HuH-7 (cell line): ENCODE results near the gene SFXN1.

ENCODE experiments used
- DNase-seq: peaks from one replicate; pipeline ENCODE4 v3.0.0; 2011; ENCODE audit warnings: low spot score

The SFXN1 gene

DNA sequence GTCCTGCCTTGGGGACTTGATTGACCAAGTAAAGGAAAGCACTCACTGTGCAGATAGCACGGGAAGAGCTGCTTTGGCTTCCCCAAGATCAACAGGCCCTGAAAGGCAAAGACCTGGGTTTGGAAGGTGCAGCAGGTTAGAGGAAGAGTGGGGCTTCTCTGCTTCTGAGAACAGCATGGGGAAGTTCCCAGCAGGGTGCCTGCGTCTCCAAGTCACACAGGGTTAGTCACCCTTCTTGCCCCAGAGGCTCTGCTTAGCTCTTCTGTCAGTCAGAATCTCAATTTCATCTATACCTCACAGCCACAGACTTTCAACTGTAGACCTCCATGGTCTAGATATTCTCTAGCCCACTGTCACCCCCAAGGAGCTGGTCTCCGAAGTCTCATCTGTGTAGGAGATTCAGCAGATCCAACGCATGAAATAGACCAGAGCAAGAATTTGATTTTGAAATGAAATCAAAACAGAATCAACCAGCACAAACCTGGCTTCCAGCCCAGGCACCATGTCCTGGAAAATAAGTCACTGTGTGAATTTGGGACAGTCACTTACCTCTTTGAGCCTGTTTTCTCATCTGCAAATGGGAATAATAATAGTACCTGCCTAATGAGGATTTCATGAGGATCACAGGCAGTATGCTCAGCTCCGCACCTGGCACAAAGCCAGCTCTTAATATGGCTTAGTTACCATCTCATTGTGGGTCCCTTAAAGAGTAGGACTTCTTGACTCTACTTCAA, 64.0 kb downstream of the SFXN1 start:
- DNase-seq, result no peak

DNA sequence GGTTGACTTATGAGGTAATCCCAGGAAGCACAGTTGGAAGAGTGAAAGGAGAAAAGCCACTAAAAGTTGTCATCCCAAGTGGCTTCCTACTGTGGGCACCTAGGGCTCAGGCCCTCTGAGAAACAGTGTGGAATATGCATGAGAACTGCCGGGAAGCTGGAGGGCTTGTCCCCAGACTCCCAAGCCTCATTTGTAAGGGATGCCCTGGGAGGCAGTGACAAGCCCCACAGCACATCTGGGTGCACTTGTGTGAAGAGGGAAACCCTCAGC, 64.5 kb downstream of the SFXN1 start:
- no peak for DNase-seq

DNA sequence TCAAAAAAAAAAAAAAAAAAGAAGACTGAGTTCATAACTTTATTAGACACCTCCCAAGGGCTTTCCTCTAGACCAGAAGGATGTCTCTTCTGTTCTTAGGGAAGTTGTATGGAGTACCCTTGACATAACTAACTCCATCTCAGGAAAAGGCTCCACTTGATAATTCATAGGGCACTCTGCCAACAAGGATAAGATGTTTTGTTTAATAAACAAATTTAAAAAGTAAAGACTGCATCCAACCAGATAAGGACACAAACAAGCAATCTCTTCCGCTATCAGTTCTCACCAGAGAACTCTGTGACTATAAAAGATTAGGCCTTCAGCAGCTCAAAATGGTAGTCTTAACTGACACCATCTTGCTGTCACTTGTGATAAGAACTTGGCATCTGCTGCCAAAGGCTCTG, 65.8 kb downstream of the SFXN1 start:
- no peak for DNase-seq

DNA sequence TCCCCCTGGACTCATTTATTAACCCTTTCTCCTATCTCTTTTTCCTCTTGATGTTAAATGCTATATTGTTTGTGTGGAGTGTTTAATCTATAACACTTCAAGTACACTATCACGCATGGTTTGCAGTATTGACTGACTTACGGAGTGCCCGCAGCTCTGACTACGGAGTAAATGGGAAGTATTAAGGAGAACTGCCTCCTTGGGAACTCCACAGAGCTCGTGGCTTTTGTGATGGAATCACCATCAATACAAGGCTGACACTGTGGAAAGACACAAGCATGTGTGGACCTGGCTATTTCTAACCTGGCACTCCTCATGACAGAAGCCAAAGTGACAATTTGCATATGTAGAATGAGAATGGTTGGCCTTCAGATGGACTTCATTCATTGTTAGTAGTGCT, 66.2 kb downstream of the SFXN1 start:
- DNase-seq, result no peak

DNA sequence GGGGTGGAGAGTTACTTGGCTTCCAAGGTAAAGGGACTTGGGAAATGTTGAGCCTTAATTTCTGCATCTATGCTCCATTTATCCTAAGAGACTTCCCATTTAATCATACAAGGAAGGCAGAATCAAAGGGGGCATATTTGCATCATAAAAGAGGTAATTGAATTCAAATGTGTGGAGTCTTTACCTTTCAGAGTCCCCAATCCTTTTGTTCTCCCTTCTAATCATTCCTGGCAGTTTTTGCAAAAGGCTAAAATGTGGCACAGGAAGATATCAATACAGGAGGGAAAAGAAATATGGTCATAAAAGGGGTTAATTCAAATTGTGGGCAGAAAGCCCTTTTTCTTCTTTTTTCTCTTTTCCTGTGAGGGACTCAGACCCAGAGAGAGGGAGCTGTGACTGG, 69.5 kb downstream of the SFXN1 start:
- DNase-seq, result no peak

DNA sequence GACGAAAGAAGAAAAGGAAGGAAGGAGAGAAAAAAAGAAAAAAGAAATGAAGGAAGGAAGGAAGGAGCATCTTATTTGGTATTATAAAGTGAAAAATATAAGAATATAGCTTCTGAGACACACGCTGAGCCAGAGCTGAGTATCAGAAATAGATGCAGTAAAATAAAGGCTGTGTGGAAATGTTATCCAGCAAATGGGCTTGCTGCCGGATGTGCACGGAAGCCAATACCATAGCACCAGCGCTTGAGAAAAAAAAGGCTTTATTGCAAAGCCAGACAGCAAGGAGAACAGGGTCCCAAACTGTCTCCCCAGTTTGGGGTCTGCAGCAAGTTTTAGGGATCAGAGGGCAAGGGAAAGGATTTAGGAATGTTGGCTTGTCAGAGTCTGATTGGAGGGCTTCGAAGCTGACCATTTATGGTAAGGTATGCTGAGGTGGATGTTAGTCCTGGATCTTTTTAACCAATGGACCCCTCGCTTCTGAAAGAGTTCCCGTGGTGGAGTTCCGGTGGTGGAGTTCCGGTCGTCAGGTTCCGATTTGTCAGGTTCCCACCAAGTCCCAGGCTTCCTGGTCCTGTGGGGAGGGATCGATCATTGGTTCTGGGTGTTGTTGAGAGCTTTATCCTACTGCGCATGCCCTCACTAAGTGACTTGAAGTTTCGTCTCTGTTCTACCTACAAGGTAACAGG, 70.4 kb downstream of the SFXN1 start:
- no peak for DNase-seq

DNA sequence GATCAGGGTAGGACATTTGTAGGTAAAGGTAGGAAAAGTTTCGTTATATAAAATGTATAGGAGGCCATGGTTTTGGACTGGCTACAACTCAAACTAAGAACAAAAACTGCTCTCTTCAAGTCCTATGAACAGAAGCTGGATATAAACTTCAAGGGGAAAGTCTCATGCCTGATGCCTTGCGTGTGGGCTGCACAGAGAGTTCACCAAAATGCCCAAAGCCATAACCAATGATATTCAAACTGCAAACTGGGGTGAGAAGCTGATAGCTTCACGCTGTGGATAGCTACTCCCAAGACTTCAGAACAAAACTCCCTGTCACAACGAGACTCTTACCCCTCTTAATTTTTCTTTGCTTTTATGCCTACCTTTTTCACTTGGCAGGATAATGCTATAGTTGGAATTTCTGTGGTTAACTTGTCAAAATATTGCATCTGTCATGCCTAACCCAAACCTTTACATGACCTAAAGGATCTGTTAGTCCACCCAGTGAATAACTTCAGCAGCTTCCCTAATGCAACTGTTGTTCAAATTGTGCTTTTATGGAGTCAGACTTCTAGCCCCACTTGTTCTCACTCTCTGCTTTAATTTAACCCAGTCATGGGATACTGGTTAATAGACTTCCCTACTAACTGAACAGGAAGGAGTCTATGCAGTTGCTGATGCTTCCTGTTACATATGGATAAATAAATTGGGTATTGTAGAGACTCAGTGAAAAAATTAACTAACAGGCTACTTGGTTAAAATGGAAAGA, 71.9 kb downstream of the SFXN1 start:
- DNase-seq, result no peak

DNA sequence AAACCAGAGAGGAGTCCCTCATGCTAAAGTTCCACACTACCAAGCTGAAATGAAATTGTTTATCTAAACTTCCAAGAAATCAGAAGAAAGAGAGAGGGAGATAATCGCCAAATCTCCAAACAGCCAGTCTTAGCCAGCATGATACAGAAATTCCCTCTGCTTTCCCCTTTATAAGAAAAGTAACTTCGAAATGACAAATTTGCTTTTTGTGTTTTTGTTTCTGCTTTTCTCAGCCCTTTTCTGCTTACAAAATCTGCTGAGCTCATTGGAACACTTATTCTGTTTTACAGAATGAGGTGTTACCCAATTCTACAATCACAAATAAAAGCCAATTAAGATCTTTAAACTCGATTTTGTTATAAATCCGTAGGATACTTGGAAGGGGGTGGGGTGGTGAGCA, 72.9 kb downstream of the SFXN1 start:
- DNase-seq, result no peak

DNA sequence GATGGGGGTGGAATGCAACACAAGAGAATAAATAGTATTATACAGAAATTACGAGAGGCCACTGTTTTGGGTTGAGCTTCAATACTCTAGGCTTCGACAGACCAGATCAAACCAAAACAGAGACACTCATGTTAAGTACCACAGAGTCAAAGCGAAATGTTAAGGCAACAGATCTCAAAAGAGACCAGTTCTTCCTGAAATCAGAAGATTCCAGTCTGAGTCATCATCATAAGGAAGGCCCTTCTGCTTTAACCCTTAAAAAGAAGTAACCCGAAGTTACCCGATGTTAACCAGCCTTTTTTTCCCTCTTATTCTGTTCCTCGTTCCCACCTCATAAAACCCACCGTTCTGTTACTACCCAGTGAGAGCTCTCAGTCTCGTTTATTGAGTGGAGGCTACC, 75.9 kb downstream of the SFXN1 start:
- DNase-seq, result no peak

DNA sequence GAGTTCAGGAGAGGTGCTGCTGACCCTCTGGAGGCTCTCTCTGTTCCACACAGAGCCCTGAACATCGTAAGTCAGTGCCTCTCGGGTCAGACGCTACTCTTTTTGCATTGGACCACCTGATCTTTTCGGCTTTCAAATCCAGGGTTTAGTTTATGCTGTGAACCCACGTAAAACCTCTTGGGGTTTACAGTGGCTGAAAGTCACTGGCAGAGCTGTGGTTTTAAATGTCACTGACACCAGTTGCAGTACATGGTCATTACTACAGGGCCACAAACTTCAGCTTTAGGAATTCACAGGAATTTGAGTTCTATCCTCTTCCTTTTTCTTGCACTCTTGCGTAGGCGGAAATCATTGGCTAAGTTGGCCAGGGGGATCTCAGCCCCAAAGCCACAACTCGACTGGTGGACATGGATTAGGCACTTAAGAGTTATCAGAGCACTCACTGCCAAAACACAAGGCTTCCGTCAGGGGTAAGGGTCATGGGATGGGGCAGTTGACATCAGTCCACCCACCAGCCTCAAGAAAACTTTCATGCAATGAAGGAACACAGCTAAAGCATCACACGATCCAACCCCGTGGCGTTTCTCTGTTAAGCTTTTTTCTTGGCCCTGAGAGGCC, 76.9 kb downstream of the SFXN1 start:
- no peak for DNase-seq

DNA sequence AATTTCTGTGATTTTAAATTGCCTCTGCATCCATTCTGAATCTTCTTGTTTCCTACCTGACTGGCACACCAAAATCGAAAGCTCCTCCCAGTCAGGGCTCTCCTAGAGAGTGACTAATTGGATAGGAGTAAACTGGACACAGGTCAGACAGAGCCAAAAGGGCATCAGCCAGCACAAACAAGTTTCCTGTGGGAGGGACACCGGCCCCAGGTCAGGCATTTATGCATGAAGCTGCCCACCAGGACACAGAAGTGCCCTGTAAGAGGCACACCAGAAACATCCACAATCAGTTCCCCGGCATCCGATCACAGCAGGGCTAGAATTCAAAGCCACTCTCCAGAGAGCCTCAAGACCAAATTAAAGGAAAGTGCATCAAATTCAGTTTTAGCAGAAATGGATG, 78.4 kb downstream of the SFXN1 start:
- no peak for DNase-seq

DNA sequence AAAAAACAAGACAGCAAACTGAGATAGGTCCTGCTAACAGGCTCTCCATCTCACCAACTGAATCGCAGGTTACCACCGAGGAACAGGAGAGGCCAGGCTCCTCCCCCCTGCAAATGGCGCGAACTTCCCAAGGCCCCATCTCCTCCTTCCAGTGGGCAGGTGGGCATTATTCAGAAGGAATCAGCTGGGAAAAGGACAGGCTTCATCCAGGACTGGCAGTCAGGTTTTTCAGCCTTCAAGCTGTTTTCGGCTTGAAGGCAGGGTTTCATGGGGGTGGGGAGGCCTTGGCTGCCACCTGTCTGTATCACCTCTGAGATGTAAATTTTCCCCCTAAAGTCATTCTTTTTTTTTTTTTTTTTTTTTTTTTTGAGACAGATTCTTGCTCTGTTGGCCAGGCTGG, 79.4 kb downstream of the SFXN1 start:
- DNase-seq, result no peak

DNA sequence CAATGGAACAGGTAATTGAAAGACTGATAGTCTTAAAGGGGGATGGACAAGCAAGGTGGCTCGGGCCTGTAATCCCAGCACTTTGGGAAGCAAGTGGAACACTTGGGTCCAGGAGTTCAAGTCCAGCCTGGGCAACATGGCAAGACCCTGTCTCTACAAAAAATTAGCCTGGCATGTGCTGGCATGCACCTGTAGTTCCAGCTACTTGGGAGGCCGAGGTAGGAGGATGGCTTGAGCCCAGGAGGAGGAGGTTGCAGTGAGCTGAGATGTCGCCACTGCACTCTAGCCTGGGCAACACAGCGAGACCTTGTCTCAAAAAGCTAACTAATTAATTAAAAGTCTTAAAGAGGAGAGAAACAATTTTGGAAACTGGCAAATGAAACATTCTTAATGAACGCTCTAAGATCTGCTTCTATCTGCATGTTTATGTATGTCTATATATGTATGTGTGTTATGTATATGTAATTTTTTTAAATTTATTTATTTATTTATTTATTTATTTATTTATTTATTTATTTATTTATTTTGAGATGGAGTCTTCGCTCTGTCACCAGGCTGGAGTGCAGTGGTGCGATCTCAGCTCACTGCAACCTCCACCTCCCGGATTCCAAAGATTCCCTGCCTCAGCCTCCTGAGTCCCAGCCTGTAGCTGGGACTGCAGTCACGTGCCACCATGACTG, 80.6 kb downstream of the SFXN1 start:
- DNase-seq, result no peak

DNA sequence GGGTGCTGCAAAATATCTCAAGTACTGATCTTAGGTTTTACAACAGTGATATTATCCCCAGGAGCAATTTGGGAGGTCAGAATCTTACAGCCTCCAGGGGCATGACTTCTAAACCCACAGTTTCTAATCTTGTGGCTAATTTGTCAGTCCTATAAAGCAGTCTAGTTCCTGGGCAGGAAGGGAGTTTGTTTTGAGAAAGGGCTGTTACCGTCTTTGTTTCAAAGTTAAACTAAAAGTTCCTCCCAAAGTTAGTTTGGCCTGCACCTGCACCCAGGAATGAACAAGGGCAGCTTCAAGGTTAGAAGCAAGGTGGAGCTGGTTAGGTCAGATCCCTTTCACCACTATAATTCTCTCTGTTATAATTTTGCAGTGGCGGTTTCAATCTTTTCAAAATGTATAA, 81.7 kb downstream of the SFXN1 start:
- no peak for DNase-seq

DNA sequence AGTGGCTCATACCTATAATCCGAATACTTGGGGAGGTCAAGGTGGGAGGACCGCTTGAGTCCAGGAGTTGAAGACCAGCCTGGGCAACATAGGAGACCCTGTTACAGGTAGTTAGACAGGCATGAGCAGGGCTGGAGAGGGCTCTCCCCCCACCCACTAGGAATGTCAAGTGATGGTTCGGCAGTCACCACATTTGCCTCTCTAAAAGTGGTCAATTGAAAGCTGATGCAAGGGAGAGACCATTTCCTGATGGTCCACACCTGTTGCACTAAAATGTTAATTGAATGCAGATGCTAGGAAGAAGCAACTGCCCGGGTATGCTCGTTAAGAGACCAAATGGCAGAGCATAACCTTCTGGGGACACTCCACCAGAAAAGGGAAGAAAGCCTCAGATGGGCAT, 82.7 kb downstream of the SFXN1 start:
- no peak for DNase-seq

DNA sequence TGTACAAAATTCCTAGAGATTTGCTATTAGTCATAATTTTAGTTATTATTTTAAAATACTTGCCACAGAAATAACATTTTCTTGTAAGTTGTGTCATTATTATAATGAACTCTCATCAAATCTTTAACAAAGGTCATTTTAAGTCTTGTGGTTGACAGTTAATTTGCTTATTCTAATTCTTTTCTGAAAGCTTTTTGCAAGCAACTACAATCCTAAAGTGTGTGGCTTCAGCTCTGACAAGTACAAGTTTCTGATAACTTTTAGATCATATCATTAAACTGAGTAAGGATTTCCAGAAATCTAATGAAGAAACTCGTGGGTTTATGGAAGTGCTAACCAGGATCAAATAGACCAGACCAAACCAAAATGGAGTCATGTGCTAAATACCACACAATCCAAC, 86.4 kb downstream of the SFXN1 start:
- no peak for DNase-seq

DNA sequence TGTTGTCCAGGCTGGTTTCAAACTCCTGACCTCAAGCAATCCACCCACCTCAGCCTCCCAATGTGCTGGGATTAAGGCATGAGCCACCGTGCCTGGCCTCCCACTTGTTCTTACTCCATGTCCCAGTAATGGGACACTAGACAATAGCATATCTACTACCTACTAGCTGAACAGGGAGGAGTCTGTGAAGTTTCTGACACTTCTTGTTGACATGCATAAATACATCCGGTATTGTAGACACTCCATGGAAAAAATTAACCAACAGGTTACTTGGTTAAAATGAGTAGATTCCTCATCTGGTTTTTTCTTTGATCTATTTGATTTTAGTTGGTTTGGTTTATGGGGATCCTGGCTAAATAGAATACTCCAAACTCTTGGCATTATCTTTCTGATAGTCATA, 88.3 kb downstream of the SFXN1 start:
- no peak for DNase-seq

DNA sequence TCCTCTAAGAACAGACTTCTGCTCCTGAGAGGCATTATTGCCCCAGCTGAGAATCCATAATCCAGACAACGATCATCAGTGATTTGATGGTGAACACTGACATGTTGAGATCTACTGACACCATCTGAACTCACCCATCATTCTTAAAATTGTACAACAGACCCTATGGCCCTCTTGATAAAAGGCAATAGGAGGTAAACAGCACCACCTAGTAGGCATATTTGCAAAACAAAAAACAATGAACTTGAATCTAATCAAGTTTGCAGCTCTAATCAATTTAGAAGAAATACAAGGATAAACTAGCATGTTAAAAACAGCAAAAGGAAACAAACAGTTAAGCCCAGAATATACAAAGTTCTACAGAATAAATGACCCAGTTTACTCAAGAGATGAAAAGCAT, 89.6 kb downstream of the SFXN1 start:
- DNase-seq, result no peak

DNA sequence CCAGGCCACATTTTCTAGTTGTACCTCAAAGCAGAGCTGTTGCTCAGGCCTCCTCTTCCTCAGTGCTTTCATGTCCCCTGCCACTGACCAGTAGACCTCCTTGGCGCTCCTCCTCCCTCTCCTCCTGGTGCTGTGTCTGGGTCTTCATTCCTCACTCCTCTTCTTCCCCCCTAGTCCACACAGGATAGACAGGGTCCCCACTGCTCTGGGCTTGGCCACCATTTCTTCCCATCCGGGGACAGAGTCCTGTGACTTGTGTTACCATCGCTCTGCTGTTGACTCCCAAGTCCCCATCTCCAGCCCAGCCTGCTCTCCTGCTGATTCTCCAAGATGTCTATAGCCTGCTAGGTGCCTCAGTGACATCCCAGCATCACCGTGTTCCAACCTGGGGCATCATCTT, 91.3 kb downstream of the SFXN1 start:
- no peak for DNase-seq

DNA sequence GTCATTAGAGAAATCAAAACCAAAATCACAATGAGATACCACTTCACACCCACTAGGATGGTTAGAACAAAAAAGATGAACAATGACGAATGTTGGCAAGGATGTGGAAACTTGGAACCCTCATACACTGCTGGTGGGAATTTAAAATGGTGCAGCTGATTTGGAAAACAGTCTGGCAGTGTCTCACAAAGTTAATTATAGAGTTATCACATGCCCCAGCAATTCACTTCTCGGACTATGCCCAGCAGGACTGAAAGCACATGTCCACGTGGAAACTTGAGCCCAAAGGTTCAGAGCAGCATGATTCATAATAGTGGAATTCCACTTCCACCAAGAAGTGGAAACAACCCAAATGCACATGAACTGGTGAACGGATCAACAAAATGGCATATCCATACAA, 94.5 kb downstream of the SFXN1 start:
- no peak for DNase-seq

DNA sequence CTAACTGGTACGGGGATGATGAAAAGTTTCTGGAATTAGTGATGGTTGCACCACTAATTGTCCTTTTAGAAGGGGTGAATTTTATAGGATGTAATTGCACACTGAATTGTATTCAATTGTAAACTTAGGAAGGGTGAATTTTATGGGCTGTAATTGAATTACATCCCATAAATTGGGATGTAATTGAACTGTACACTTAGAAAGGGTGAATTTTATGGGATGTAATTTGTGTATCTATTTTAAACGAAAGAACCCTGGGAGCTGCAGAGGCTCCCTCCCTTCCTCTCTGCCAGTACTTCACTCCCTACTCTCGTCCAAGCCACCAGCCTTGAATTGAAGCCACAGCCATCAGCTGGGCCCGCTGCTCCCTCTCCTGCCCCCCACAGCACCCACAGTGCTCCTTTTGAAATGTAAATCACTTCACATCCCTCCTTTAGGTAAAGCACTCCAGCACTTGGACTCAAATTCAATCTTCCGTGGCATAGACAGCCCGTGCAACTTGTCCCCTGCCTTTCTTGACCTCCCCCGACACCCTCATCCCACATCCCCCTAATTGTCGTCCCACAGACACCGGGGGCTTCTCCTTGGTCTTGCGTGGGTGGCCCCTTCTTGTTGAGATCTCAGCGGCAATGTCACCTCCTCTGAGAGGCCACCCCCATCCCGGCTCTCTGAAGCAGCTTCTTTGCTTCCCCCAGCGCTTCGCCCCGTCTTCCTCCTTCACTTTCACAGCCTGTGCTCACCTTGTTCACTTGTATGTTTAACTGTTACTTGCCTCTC, 95.3 kb downstream of the SFXN1 start:
- DNase-seq, result no peak

DNA sequence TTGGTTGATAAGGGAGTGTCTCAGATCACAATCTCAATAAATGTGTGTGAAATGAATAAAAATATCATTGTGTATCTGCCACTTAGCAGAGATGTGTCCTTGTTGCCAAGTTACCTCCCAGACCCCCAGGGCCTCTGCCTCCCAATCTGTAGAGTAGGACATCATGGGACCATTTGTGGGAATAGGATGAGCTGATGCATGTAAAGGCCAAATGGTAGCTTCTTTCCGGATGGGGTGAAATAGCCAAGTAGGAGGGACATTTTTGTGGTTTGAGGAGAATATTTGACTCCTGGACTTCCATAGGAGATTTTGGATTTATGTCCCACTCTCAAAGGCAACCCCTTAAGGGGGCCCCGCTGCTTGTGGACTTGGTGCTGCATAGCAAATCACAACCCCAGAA, 96.9 kb downstream of the SFXN1 start:
- DNase-seq, result no peak
